Prostate gland (tissue), 2 donors: Measurements from ENCODE around the gene PCK1.

Experiments
- POLR2A ChIP-seq: fragments of 450-650 bp; IDR thresholded peaks from one replicate; pipeline ENCODE4 v1.6.1; 2016; ENCODE audit warnings: antibody characterized with exemption, mild to moderate bottlenecking
- TF ChIP-seq, protein P1 (sequence below), 4 experiments: fragments of 200-600 bp in 2 of 4; fragments of 450-650 bp in 2 of 4; sonication (generic) in 2 of 4; IDR thresholded peaks; 1 replicate in 3 of 4; 2 replicates in 1 of 4; pipeline ENCODE4 v1.5.1; 2016 to 2019; ENCODE audit warnings: antibody characterized with exemption in 4 of 4, mild to moderate bottlenecking in 2 of 4, moderate library complexity in 2 of 4

GRCh38 chr20:57617079-57617795, 56.3 kb downstream of the PCK1 start:
- TF ChIP-seq, protein P1, sequence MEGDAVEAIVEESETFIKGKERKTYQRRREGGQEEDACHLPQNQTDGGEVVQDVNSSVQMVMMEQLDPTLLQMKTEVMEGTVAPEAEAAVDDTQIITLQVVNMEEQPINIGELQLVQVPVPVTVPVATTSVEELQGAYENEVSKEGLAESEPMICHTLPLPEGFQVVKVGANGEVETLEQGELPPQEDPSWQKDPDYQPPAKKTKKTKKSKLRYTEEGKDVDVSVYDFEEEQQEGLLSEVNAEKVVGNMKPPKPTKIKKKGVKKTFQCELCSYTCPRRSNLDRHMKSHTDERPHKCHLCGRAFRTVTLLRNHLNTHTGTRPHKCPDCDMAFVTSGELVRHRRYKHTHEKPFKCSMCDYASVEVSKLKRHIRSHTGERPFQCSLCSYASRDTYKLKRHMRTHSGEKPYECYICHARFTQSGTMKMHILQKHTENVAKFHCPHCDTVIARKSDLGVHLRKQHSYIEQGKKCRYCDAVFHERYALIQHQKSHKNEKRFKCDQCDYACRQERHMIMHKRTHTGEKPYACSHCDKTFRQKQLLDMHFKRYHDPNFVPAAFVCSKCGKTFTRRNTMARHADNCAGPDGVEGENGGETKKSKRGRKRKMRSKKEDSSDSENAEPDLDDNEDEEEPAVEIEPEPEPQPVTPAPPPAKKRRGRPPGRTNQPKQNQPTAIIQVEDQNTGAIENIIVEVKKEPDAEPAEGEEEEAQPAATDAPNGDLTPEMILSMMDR (IDR thresholded peaks at IDR 0.05), result no peak
- no peak for TF ChIP-seq POLR2A
